Upper lobe of left lung (tissue), 6 donors: ENCODE data around the gene COG5. TPM values are rescaled to one million over a fixed set of nuclear protein-coding genes. Genes with fewer than 3 reads are reported as not detected.

ENCODE experiments used
- ATAC-seq, 2 donors: fragments of 200-7000 bp; cut with Tn5 transposase; one replicate each; pipeline ENCODE4 v1.9.1; 2022; ENCODE audit warnings: mild to moderate bottlenecking in 2 of 2, moderate library complexity in 2 of 2; ENCODE audit not compliant: low FRiP score in 2 of 2
- DNase-seq, 2 donors: peaks; one replicate each; pipeline ENCODE4 v3.0.0-alpha.2; 2019 to 2020
- H3K27ac ChIP-seq, 4 donors: fragments of 200-600 bp; sonication (generic); one replicate each; pipeline ENCODE4 v1.5.1; 2016 to 2019
- H3K27me3 ChIP-seq, 4 donors: fragments of 200-600 bp; sonication (generic); one replicate each; pipeline ENCODE4 v1.5.1; 2017 to 2019
- H3K36me3 ChIP-seq, 4 donors: fragments of 200-600 bp; sonication (generic); one replicate each; pipeline ENCODE4 v1.5.1; 2016 to 2019
- H3K4me1 ChIP-seq, 4 donors: fragments of 200-600 bp; sonication (generic); one replicate each; pipeline ENCODE4 v1.5.1; 2018 to 2019
- H3K4me3 ChIP-seq, 4 donors: fragments of 200-600 bp; sonication (generic); one replicate each; pipeline ENCODE4 v1.5.1; 2017 to 2019; ENCODE audit warnings: mild to moderate bottlenecking in 2 of 4, moderate library complexity in 1 of 4
- H3K9me3 ChIP-seq, 4 donors: fragments of 200-600 bp; sonication (generic); one replicate each; pipeline ENCODE4 v1.5.1; 2018 to 2019
- EP300 ChIP-seq, 4 donors: sonication (generic); formaldehyde crosslinking; IDR thresholded peaks; one replicate each; pipeline ENCODE4 v1.5.1; 2017; ENCODE audit warnings: antibody characterized with exemption in 4 of 4, control low read depth in 2 of 4
- POLR2A ChIP-seq, 4 donors: fragments of 450-650 bp; IDR thresholded peaks; one replicate each; pipeline ENCODE4 v1.5.1; 2016 to 2017; ENCODE audit warnings: antibody characterized with exemption in 4 of 4, mild to moderate bottlenecking in 2 of 4
- POLR2AphosphoS5 ChIP-seq, 2 donors: sonication (generic); formaldehyde crosslinking; IDR thresholded peaks; one replicate each; pipeline ENCODE4 v1.5.1; 2017; ENCODE audit warnings: antibody characterized with exemption in 2 of 2
- WGBS, 2 donors: methylation state at CpG; one replicate each; pipeline ENCODE4 v1.1.5; 2017 to 2018; 5-methylcytosine and 5-hydroxymethylcytosine counted together
- total RNA-seq, 6 donors: library from RNA; depleted of rRNA in 4 of 6; stranded (reverse); fragments of >200 nt in 4 of 6; gene quantifications; one replicate each; pipeline versions ENCODE4 v1.1.0 to v1.2.1, GENCODE V29; 2016 to 2021
- TF ChIP-seq, protein P1 (sequence below), 6 experiments: fragments of 450-650 bp in 4 of 6; fragments of 200-600 bp in 2 of 6; sonication (generic) in 2 of 6; IDR thresholded peaks; one replicate each; pipeline ENCODE4 v1.5.1; 2016 to 2019; ENCODE audit warnings: antibody characterized with exemption in 6 of 6
- donor health status: DM: no; HTN: no; CAD: no; lungs with moderate emphysema.
- donor health status: DM: no; HTN: yes; CAD: no; lungs with severe emphysema.

COG5 gene
- total RNA-seq, 6 donors from 2014 or later, result 31.6 to 88.0 (median 50.5) TPM

DNA sequence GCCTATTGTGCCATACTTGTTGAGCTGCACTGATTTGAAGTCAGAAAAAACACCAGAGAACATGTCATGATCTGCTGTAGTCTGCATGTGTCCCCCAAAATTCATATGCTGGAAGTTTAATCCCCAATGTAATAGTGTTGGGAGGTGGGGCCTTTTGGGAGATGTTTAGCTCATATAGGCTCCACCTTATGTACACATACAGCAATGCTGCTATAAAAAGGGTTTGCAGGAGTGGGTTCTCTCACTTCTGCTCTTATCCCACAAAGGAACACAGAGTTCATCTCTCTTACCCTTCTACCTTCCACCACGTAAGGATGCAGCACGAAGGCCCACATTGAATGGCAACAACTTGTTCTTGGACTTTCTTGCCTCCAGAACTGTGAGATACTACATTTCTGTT is 70.8 kb downstream of the COG5 start:
- Histone ChIP-seq H3K4me3 (no peak overlapping the region), H3K27ac (no peak overlapping the region), H3K9me3 (no peaks in the 10 kb centered on the region), H3K36me3 (no peaks in the 10 kb centered on the region), H3K4me1 (no peaks in the 10 kb centered on the region), H3K27me3 (no peaks in the 10 kb centered on the region)
- WGBS, 2 donors, result 95 to 96% methylated on average over 2 of the region's 2 CpGs
- no peak for DNase-seq
- TF ChIP-seq POLR2AphosphoS5 (IDR thresholded peaks at IDR 0.05) (no peak), EP300 (IDR thresholded peaks at IDR 0.05) (no peak), POLR2A (IDR thresholded peaks at IDR 0.05) (no peak)
- ATAC-seq, result no peak

DNA sequence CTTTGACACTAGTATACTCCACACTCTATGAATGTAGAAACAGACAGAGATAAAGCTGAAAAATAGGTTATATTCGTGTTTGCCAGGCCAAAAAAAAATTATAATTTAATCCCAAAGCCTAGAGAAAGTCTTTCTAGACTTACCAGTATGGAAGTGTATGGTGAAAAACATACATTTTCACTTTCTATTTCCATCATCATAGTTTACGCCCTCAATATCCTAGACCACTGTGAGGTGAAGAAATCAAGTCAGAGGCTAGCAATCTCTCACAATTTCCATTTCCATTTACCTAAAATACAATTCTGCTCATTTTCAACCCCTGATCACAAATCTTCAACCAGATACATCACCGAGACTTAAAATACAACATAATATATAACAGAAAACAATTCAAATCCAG is 77.7 kb downstream of the COG5 start:
- Histone ChIP-seq H3K4me1 (no peaks in the 10 kb centered on the region), H3K27me3 (no peaks in the 10 kb centered on the region), H3K27ac (no peak overlapping the region), H3K36me3 (no peaks in the 10 kb centered on the region), H3K4me3 (no peak overlapping the region), H3K9me3 (no peaks in the 10 kb centered on the region)
- TF ChIP-seq, protein P1, sequence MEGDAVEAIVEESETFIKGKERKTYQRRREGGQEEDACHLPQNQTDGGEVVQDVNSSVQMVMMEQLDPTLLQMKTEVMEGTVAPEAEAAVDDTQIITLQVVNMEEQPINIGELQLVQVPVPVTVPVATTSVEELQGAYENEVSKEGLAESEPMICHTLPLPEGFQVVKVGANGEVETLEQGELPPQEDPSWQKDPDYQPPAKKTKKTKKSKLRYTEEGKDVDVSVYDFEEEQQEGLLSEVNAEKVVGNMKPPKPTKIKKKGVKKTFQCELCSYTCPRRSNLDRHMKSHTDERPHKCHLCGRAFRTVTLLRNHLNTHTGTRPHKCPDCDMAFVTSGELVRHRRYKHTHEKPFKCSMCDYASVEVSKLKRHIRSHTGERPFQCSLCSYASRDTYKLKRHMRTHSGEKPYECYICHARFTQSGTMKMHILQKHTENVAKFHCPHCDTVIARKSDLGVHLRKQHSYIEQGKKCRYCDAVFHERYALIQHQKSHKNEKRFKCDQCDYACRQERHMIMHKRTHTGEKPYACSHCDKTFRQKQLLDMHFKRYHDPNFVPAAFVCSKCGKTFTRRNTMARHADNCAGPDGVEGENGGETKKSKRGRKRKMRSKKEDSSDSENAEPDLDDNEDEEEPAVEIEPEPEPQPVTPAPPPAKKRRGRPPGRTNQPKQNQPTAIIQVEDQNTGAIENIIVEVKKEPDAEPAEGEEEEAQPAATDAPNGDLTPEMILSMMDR (IDR thresholded peaks at IDR 0.05), result no peak
- TF ChIP-seq POLR2A (IDR thresholded peaks at IDR 0.05) (no peak), EP300 (IDR thresholded peaks at IDR 0.05) (no peak)
- DNase-seq (no peak), ATAC-seq (no peak)
- 85 to 89% methylated on average over 3 of the region's 3 CpGs for WGBS, 2 donors

DNA sequence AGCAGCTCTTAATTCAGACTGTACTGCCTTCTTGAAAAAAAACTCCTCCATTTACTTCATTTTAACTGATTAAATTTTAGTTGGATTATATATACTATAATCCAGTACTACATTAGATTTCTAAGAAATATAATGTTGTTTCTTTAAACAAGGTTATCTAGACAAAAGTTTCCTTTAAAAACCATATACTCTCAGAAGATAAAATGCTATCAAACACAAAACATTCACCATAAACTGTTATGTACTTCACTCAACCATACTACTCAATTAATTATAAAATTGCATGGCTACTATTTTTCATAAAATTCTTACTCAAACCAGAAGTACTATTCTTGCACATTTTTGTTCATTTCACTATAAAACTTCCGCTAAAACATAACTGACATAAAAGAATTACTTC is 81.1 kb downstream of the COG5 start:
- DNase-seq (no peak), ATAC-seq (no peak)
- WGBS, 2 donors, result 95 to 97% methylated on average over 1 of the region's 1 CpG
- H3K27ac ChIP-seq, result no peak overlapping the region
- no peaks in the 10 kb centered on the region for H3K4me1 ChIP-seq
- no peak for TF ChIP-seq POLR2AphosphoS5 (IDR thresholded peaks at IDR 0.05)
- TF ChIP-seq, protein P1 (IDR thresholded peaks at IDR 0.05), result no peak
- H3K36me3 ChIP-seq, result no peaks in the 10 kb centered on the region
- H3K27me3 ChIP-seq, result no peaks in the 10 kb centered on the region
- H3K9me3 ChIP-seq, result no peaks in the 10 kb centered on the region
- no peak overlapping the region for H3K4me3 ChIP-seq

DNA sequence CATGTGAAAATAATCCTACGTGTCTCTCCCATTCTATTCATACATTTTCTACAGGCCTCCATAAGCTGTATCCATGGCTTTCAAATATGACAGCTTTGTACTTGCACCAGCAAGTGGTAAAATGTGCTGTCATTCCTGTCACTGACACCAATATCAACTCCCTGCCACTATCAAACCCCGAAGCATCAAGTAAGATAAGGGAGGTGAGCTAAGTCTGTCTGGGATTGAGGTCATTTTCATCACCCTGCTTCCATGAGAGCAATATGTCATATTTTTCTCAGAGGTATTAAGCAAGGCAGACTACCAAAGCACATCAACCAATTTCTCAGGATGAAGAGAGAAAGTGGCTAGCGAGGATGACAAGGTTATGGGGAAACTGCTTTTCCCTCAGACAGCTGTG is 82.8 kb downstream of the COG5 start:
- Histone ChIP-seq H3K4me1 (no peaks in the 10 kb centered on the region), H3K4me3 (no peak overlapping the region), H3K36me3 (no peaks in the 10 kb centered on the region), H3K27ac (no peak overlapping the region), H3K9me3 (no peaks in the 10 kb centered on the region), H3K27me3 (no peaks in the 10 kb centered on the region)
- DNase-seq (no peak), ATAC-seq (no peak)
- 89 to 94% methylated on average over 3 of the region's 3 CpGs for WGBS, 2 donors
- no peak for TF ChIP-seq POLR2A (IDR thresholded peaks at IDR 0.05)
- TF ChIP-seq EP300 (IDR thresholded peaks at IDR 0.05), result no peak
- no peak for TF ChIP-seq POLR2AphosphoS5 (IDR thresholded peaks at IDR 0.05)

DNA sequence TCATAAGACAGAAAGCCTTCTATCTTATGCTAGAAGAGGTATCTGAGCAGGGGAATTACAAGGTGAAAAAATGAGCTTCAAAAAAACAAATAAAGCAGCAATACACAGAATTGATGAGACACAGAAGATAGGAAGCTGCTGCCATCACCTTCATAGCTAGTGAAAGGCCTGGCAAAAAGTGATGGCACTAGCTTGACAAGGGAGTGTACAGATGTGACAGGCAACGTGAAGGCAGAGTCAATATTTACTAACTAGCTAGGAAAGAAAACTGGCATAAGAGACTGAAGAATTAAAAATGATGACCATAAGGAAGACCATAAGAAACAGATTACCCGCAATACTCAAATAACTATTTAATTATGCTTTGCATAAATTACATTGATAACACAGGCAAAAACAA is 84.4 kb downstream of the COG5 start:
- Histone ChIP-seq H3K36me3 (no peaks in the 10 kb centered on the region), H3K27me3 (no peaks in the 10 kb centered on the region), H3K9me3 (no peaks in the 10 kb centered on the region), H3K4me3 (no peak overlapping the region), H3K4me1 (no peaks in the 10 kb centered on the region), H3K27ac (no peak overlapping the region)
- TF ChIP-seq POLR2AphosphoS5 (IDR thresholded peaks at IDR 0.05), result no peak
- no peak for TF ChIP-seq POLR2A (IDR thresholded peaks at IDR 0.05)
- TF ChIP-seq, protein P1 (IDR thresholded peaks at IDR 0.05), result no peak
- no peak for TF ChIP-seq EP300 (IDR thresholded peaks at IDR 0.05)
- no peak for DNase-seq
- WGBS, 2 donors, result 75 to 87% methylated on average over 2 of the region's 2 CpGs
- ATAC-seq, result no peak

DNA sequence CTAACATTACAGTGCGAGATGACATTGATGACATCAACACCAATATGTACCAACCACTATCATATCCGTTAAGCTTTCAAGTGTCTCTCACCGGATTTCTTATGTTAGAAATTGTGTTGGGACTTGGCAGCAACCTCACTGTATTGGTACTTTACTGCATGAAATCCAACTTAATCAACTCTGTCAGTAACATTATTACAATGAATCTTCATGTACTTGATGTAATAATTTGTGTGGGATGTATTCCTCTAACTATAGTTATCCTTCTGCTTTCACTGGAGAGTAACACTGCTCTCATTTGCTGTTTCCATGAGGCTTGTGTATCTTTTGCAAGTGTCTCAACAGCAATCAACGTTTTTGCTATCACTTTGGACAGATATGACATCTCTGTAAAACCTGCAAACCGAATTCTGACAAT is 89.6 kb downstream of the COG5 start:
- Histone ChIP-seq H3K9me3 (no peaks in the 10 kb centered on the region), H3K4me1 (peaks cover 0 to 3% (median 0%) of the 10 kb centered on the region in 4 donors), H3K27ac (no peak overlapping the region), H3K27me3 (no peaks in the 10 kb centered on the region), H3K36me3 (no peaks in the 10 kb centered on the region), H3K4me3 (no peak overlapping the region)
- no peak for TF ChIP-seq POLR2AphosphoS5 (IDR thresholded peaks at IDR 0.05)
- no peak for TF ChIP-seq POLR2A (IDR thresholded peaks at IDR 0.05)
- TF ChIP-seq, protein P1 (IDR thresholded peaks at IDR 0.05), result no peak
- no peak for TF ChIP-seq EP300 (IDR thresholded peaks at IDR 0.05)
- DNase-seq, result no peak
- WGBS, 2 donors, result 88 to 89% methylated on average over 5 of the region's 5 CpGs
- ATAC-seq, result no peak
